Breast epithelium (tissue), 4 donors: ENCODE data around the gene PPP2R2D. TPM values are rescaled to one million over a fixed set of nuclear protein-coding genes. Genes with fewer than 3 reads are reported as not detected.

ENCODE experiments used
- DNase-seq, 2 donors: peaks; one replicate each; pipeline ENCODE4 v3.0.0-alpha.2; 2019; ENCODE audit warnings: low spot score in 2 of 2
- H3K27ac ChIP-seq, 2 donors: fragments of 200-600 bp; sonication (generic) in 1 of 2; one replicate each; pipeline ENCODE4 v1.5.1; 2016 to 2019; ENCODE audit warnings: mild to moderate bottlenecking in 1 of 2
- H3K27me3 ChIP-seq, 2 donors: fragments of 200-600 bp; sonication (generic) in 1 of 2; one replicate each; pipeline versions ENCODE4 v1.5.1 to v1.6.0; 2017 to 2019; ENCODE audit warnings: control low read depth in 1 of 2, mild to moderate bottlenecking in 1 of 2
- H3K36me3 ChIP-seq: fragments of 200-600 bp; one replicate; pipeline ENCODE4 v1.5.1; 2019
- H3K4me1 ChIP-seq, 2 donors: fragments of 200-600 bp; sonication (generic); one replicate each; pipeline ENCODE4 v1.5.1; 2016 to 2019; ENCODE audit warnings: control low read depth in 1 of 2
- H3K4me3 ChIP-seq, 3 donors: fragments of 200-600 bp; sonication (generic); 1 replicate in 2 of 3; 2 replicates in 1 of 3; pipeline ENCODE4 v1.5.1; 2016 to 2019; ENCODE audit warnings: mild to moderate bottlenecking in 3 of 3, moderate library complexity in 2 of 3
- H3K9me3 ChIP-seq, 2 donors: fragments of 200-600 bp; sonication (generic) in 1 of 2; one replicate each; pipeline ENCODE4 v1.5.1; 2016 to 2019; ENCODE audit warnings: control low read depth in 1 of 2
- POLR2A ChIP-seq: fragments of 450-650 bp; IDR thresholded peaks from one replicate; pipeline ENCODE4 v1.6.1; 2016; ENCODE audit warnings: antibody characterized with exemption, mild to moderate bottlenecking, moderate library complexity
- POLR2AphosphoS5 ChIP-seq, 3 donors: sonication (generic); formaldehyde crosslinking; IDR thresholded peaks; one replicate each; pipeline ENCODE4 v1.6.1; 2017; ENCODE audit warnings: antibody characterized with exemption in 3 of 3
- intact Hi-C: fragments of 100-400 bp; cut with DNase I; formaldehyde crosslinking; loops from one replicate; pipeline ENCODE4 v1.15.1; 2023; ENCODE audit warnings: low total_unique reads
- total RNA-seq, 3 donors: library from RNA; depleted of rRNA; stranded (reverse); fragments of >200 nt; gene quantifications; one replicate each; pipeline ENCODE4 v1.1.0, GENCODE V29; 2016
- TF ChIP-seq, protein P1 (sequence below), 3 donors: fragments of 450-650 bp; IDR thresholded peaks; one replicate each; pipeline ENCODE4 v1.5.1; 2016 to 2017; ENCODE audit warnings: antibody characterized with exemption in 3 of 3, mild to moderate bottlenecking in 3 of 3, moderate library complexity in 3 of 3

Gene PPP2R2D
- total RNA-seq, 3 donors from 2014 or later, result 33.0 to 51.8 (median 44.1) TPM

DNA sequence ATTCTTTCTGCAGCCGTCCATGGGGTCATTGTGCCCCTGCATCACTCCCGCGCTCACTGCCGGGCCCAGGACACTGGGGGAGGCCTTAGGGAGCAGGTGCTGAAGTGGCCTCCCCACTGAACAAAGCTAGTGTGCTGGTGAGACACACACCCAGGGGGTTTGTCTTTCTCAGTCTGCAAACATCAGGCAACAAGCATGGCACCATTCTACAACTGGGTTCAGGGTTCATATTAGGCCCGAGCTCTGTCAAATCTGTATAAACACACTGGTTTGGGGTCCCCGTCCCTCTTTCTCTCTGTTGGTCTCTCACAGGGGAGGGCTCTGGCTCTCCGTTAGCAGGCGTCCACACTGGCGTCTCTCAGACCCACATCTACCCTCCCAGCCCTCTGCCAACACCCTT, 11.1 kb upstream of the PPP2R2D start:
- no peak overlapping the region for H3K4me3 ChIP-seq
- no peak for DNase-seq
- peaks cover 0 to 18% of the 10 kb centered on the region in 2 donors for H3K27me3 ChIP-seq
- H3K4me1 ChIP-seq, result no peaks in the 10 kb centered on the region
- no peaks in the 10 kb centered on the region for H3K9me3 ChIP-seq
- H3K36me3 ChIP-seq, result no peaks in the 10 kb centered on the region
- TF ChIP-seq, protein P1, sequence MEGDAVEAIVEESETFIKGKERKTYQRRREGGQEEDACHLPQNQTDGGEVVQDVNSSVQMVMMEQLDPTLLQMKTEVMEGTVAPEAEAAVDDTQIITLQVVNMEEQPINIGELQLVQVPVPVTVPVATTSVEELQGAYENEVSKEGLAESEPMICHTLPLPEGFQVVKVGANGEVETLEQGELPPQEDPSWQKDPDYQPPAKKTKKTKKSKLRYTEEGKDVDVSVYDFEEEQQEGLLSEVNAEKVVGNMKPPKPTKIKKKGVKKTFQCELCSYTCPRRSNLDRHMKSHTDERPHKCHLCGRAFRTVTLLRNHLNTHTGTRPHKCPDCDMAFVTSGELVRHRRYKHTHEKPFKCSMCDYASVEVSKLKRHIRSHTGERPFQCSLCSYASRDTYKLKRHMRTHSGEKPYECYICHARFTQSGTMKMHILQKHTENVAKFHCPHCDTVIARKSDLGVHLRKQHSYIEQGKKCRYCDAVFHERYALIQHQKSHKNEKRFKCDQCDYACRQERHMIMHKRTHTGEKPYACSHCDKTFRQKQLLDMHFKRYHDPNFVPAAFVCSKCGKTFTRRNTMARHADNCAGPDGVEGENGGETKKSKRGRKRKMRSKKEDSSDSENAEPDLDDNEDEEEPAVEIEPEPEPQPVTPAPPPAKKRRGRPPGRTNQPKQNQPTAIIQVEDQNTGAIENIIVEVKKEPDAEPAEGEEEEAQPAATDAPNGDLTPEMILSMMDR (IDR thresholded peaks at IDR 0.05), result no peak
- TF ChIP-seq POLR2AphosphoS5 (IDR thresholded peaks at IDR 0.05) (no peak), POLR2A (no peak)
- no peak overlapping the region for H3K27ac ChIP-seq
- intact Hi-C loops, result loop anchor here (10.0 kb wide), 1 partner anchor 135 kb away; no protein-coding TSS in a partner anchor

DNA sequence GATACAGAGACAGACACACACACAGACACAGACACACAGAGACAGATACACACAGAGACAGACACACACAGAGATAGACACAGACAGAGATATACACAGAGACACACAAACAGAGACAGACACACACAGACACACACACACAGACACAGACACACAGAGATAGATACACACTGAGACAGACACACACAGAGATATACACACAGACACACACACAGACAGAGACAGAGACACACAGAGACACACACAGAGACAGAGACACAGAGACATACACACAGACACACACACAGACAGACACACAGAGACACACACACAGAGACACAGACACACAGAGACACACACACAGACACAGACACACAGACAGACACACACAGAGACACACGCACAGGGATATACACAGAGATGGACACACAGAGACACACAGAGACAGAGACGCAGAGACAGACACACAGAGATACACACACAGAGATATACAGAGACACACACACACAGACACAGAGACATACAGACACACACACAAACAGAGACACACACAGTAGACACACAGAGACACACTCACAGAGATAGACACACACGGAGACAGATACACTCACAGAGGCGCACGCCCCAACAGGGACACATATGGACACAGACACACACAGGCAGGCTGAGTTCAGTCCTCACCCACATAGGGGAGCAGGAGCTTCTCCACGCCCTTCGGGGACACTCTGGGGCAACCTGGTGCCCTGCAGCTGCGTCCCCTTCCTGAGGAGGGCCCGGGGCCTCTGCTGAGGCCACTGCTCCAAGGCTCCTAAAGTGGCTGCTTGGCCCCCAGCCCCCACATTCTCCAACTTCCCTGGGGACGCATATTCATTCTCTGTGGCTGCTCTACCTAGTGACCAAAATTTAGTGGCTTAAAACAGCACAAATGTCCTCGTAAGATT, 10.3 kb upstream of the PPP2R2D start:
- intact Hi-C loops, result loop anchor here (10.0 kb wide), 1 partner anchor 134 kb away; no protein-coding TSS in a partner anchor
- no peaks in the 10 kb centered on the region for H3K9me3 ChIP-seq
- no peak for DNase-seq
- H3K27me3 ChIP-seq, result peaks cover 0 to 14% of the 10 kb centered on the region in 2 donors
- no peak overlapping the region for H3K4me3 ChIP-seq
- H3K27ac ChIP-seq, result no peak overlapping the region
- TF ChIP-seq POLR2AphosphoS5 (IDR thresholded peaks at IDR 0.05) (no peak), POLR2A (no peak)
- TF ChIP-seq, protein P1 (IDR thresholded peaks at IDR 0.05), result no peak
- no peaks in the 10 kb centered on the region for H3K4me1 ChIP-seq
- no peaks in the 10 kb centered on the region for H3K36me3 ChIP-seq

DNA sequence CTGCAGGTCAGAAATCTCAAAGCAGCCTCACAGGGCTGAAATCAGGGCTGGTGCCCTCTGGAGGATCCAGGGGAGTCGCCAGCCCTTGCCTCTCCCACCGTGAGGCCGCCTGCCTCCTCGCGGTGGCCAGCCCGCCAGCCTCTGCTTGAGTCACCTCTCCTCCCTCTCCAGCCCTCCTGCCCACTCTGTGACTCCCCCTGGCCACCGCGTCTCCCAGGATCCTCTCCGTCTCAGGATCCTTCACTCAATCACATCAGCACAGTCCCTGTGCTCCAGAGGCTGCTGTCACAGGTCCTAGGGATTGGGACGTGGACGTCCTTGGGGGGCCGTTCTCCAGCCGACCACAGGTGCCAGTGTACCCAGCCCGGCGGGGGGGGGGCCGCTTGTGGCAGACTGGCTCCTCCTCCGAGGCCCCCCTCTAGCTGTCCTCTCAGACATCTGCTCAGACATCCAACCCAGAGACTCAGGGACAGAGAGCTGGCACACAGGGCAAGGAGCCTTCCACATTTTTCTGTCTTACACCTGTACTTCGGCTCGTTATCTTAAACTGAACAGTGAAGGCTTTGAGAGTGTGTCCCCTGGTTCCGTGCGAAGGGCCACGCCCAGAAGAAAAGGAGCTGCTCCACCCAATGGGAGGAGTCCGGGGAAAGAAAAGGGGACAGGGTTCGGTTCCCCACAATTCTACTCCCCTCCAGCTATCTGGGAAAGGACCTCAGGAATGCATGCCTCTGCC, 9.4 kb upstream of the PPP2R2D start:
- intact Hi-C loops, result loop anchor here (10.0 kb wide), 1 partner anchor 133 kb away; no protein-coding TSS in a partner anchor
- TF ChIP-seq, protein P1 (IDR thresholded peaks at IDR 0.05), result no peak
- no peak for TF ChIP-seq POLR2A
- TF ChIP-seq POLR2AphosphoS5 (IDR thresholded peaks at IDR 0.05), result no peak
- H3K27ac ChIP-seq, result no peak overlapping the region
- no peak for DNase-seq
- H3K4me3 ChIP-seq, result no peak overlapping the region
- H3K4me1 ChIP-seq, result no peaks in the 10 kb centered on the region
- peaks cover 0 to 12% of the 10 kb centered on the region in 2 donors for H3K27me3 ChIP-seq
- no peaks in the 10 kb centered on the region for H3K36me3 ChIP-seq
- H3K9me3 ChIP-seq, result no peaks in the 10 kb centered on the region

- Histone ChIP-seq H3K27me3 (peaks cover 0 to 12% of the 10 kb centered on the region in 2 donors), H3K36me3 (no peaks in the 10 kb centered on the region), H3K27ac (no peak overlapping the region), H3K9me3 (no peaks in the 10 kb centered on the region), H3K4me3 (no peak overlapping the region), H3K4me1 (no peaks in the 10 kb centered on the region)
- intact Hi-C loops, result loop anchor here (10.0 kb wide), 1 partner anchor 133 kb away; no protein-coding TSS in a partner anchor
- TF ChIP-seq POLR2A (no peak), POLR2AphosphoS5 (IDR thresholded peaks at IDR 0.05) (no peak)
- TF ChIP-seq, protein P1 (IDR thresholded peaks at IDR 0.05), result no peak
- no peak for DNase-seq
Observed at GRCh38 chr10:131891929-131892805, 8.6 kb upstream of the PPP2R2D start.
